Measurements from ENCODE around the gene MARCHF3.

GRCh38 chr5:126921241-126922091 is 108.9 kb downstream of the MARCHF3 start:
- TF ChIP-seq CTCF (IDR thresholded peaks at IDR 0.05), result no peak
- TF ChIP-seq EP300 (IDR thresholded peaks at IDR 0.05), result no peak

Measured in esophagus muscularis mucosa (tissue), 3 donors.